Chondrocyte (in vitro differentiated cells): ENCODE measurements around the gene IP6K3. TPM values are rescaled to one million over a fixed set of nuclear protein-coding genes. Genes with fewer than 3 reads are reported as not detected.
A peak's percentile ranks its signal among the peaks of the same experiment; 100 is the strongest.

ENCODE experiments used
- DNase-seq: peaks from one replicate; pipeline ENCODE4 v3.0.0; 2021; ENCODE audit warnings: mixed read lengths, low spot score
- H3K27ac Mint-ChIP-seq: one replicate; pipeline ENCODE4 v1.8.0; 2021; ENCODE audit warnings: mild to moderate bottlenecking, moderate library complexity, mixed read lengths; ENCODE audit not compliant: unreplicated experiment
- H3K27me3 Mint-ChIP-seq: 2 replicates; pipeline ENCODE4 v1.8.0; 2021; ENCODE audit warnings: low read depth, mixed read lengths
- H3K36me3 Mint-ChIP-seq: 2 replicates; pipeline ENCODE4 v1.8.0; 2021; ENCODE audit warnings: low read depth, mixed read lengths
- H3K4me1 Mint-ChIP-seq: 2 replicates; pipeline ENCODE4 v1.8.0; 2021; ENCODE audit warnings: low read depth, mild to moderate bottlenecking, mixed read lengths
- H3K4me3 Mint-ChIP-seq: one replicate; pipeline ENCODE4 v1.8.0; 2021; ENCODE audit warnings: mild to moderate bottlenecking, moderate library complexity, mixed read lengths; ENCODE audit not compliant: unreplicated experiment
- H3K9me3 Mint-ChIP-seq: 2 replicates; pipeline ENCODE4 v1.8.0; 2021; ENCODE audit warnings: low read depth, mixed read lengths
- CTCF ChIP-seq: fragments of 200-600 bp; sonication (generic); IDR thresholded peaks from 2 replicates; pipeline ENCODE4 v1.5.0; 2021; ENCODE audit warnings: antibody characterized with exemption, mild to moderate bottlenecking, moderate library complexity
- total RNA-seq: library from RNA; stranded (reverse); gene quantifications from 3 replicates; pipeline ENCODE4 v1.2.1, GENCODE V29; 2021

Gene IP6K3
- total RNA-seq, 1 donor from 2014 or later, result 6.5 TPM

GRCh38 chr6:33694977-33695376 lies 51.7 kb downstream of the IP6K3 start:
- Mint-ChIP-seq H3K36me3 (peaks cover 4% of the 10 kb centered on the region), H3K27ac (peak overlapping the region; percentile 97), H3K4me3 (no peak overlapping the region), H3K27me3 (no peaks in the 10 kb centered on the region), H3K4me1 (peaks cover 60% of the 10 kb centered on the region), H3K9me3 (no peaks in the 10 kb centered on the region)
- DNase-seq, result no peak
- no peak for TF ChIP-seq CTCF

GRCh38 chr6:33694401-33694931 lies 52.2 kb downstream of the IP6K3 start:
- Mint-ChIP-seq H3K4me3 (peak overlapping the region; percentile 24), H3K27me3 (no peaks in the 10 kb centered on the region), H3K4me1 (peaks cover 60% of the 10 kb centered on the region), H3K27ac (peak overlapping the region; percentile 97), H3K36me3 (peaks cover 4% of the 10 kb centered on the region), H3K9me3 (no peaks in the 10 kb centered on the region)
- no peak for TF ChIP-seq CTCF
- no peak for DNase-seq

GRCh38 chr6:33693186-33694105 lies 53.3 kb downstream of the IP6K3 start:
- H3K4me3 Mint-ChIP-seq, result no peak overlapping the region
- no peaks in the 10 kb centered on the region for H3K27me3 Mint-ChIP-seq
- H3K27ac Mint-ChIP-seq, result peak overlapping the region; percentile 97
- DNase-seq, result peak; percentile 70
- TF ChIP-seq CTCF, result no peak
- peaks cover 5% of the 10 kb centered on the region for H3K36me3 Mint-ChIP-seq
- peaks cover 60% of the 10 kb centered on the region for H3K4me1 Mint-ChIP-seq
- no peaks in the 10 kb centered on the region for H3K9me3 Mint-ChIP-seq

- H3K9me3 Mint-ChIP-seq, result no peaks in the 10 kb centered on the region
- H3K4me3 Mint-ChIP-seq, result no peak overlapping the region
- no peaks in the 10 kb centered on the region for H3K27me3 Mint-ChIP-seq
- no peak for TF ChIP-seq CTCF
- peak overlapping the region; percentile 68 for H3K27ac Mint-ChIP-seq
- H3K4me1 Mint-ChIP-seq, result peaks cover 60% of the 10 kb centered on the region
- DNase-seq, result no peak
- peaks cover 4% of the 10 kb centered on the region for H3K36me3 Mint-ChIP-seq
Measured at GRCh38 chr6:33692760-33693158, 53.9 kb downstream of the IP6K3 start.

GRCh38 chr6:33692078-33692759 lies 54.5 kb downstream of the IP6K3 start:
- DNase-seq, result no peak
- Mint-ChIP-seq H3K27me3 (no peaks in the 10 kb centered on the region), H3K9me3 (no peaks in the 10 kb centered on the region), H3K27ac (peak overlapping the region; percentile 68), H3K4me3 (no peak overlapping the region), H3K36me3 (peaks cover 4% of the 10 kb centered on the region), H3K4me1 (peaks cover 55% of the 10 kb centered on the region)
- no peak for TF ChIP-seq CTCF
